Measurements from ENCODE around the gene HNRNPCL1.

Gene HNRNPCL1

DNA sequence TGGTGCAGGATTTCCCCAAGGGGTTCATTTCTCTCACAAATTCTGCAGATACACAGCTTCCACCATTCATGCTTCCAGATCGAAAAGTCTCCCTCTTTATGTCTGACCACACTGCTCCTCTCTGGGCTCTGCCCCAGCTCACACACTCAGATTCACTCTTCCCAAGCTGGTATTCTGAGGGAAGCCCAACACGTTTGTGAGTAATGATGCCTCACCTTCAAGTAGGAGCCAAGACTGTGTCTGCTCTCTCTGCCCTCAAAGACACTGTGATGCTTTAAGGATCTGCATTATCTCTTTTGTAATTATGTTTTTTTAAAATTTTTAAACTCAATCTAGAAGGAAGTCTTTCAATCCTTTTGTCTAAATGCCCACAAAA is 37.1 kb downstream of the HNRNPCL1 start:
- no peaks in the 10 kb centered on the region for H3K4me1 ChIP-seq (ENCODE audit: control insufficient read depth, insufficient read depth, low read length, poor library complexity, severe bottlenecking)
- no peak overlapping the region for H3K27ac ChIP-seq (ENCODE audit: insufficient read depth, low read length, poor library complexity, severe bottlenecking)
- H3K27me3 ChIP-seq (replicated peaks; ENCODE audit: control insufficient read depth, insufficient read depth, low read length, poor library complexity, severe bottlenecking), result no peaks in the 10 kb centered on the region
- H3K9me3 ChIP-seq (ENCODE audit: control insufficient read depth, low read length), result no peaks in the 10 kb centered on the region
- H3K4me3 ChIP-seq (ENCODE audit: insufficient read depth, low read depth, low read length, poor library complexity, severe bottlenecking), result no peak overlapping the region
- no peaks in the 10 kb centered on the region for H3K36me3 ChIP-seq (ENCODE audit: control insufficient read depth, insufficient read depth, low read length)
- no peak for DNase-seq

DNA sequence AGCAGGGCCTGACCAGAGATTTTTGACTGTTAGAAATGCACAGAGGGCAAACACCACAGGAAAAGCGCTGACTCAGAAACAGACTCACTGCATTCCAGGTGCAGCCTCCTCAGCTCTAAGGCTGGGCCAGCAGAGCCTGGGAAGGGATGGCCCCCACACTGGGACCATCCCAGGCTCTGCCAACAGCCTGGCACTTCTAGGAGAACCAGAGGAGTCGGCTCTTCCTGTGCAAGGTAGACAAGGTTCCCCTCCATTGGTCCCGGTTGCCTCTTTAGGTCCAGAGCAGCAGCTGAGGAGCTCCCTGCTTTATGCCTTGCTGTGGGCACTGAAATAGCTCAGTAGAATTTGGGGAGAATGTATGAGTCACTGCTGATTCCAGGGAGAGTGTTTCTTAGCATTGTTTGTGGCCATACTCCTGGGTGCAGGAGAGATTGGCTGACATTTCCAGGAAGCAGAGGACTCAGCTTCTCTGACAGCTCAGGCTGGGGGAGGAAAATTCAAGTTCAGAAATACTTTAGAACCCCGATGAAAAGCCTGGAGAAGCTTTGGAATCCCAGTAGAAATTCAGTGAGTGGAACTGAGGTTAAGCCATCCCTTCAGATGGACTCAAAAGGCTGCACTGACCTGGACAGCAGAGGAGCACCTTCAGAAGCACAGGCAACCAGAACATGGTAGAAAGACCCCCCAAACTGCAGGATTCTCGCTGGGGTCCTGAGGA is 37.7 kb downstream of the HNRNPCL1 start:
- DNase-seq, result no peak
- H3K27ac ChIP-seq (ENCODE audit: insufficient read depth, low read length, poor library complexity, severe bottlenecking), result no peak overlapping the region

DNA sequence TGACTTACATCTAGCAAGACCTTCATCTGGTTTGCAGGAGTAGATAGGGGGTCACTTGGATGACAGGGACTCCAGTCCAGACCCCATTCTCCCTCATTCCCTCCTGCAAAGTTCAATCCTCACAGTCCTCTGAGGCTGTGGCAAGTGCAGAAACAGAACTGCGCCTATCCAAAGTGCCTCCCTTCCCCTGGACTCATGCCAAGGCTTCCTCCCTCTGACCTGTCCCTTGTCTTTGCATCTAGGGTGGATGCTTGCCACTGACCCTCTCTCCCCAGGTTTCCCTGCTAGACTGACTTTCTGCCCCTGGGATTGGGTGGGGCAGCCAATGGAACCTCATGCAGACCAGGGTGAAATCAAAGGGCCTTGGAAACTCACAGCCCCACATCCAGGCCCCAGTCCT is 38.6 kb downstream of the HNRNPCL1 start:
- no peak for DNase-seq
- Histone ChIP-seq H3K36me3 (ENCODE audit: control insufficient read depth, insufficient read depth, low read length) (no peaks in the 10 kb centered on the region), H3K4me3 (ENCODE audit: insufficient read depth, low read depth, low read length, poor library complexity, severe bottlenecking) (no peak overlapping the region), H3K27me3 (replicated peaks; ENCODE audit: control insufficient read depth, insufficient read depth, low read length, poor library complexity, severe bottlenecking) (no peaks in the 10 kb centered on the region), H3K27ac (ENCODE audit: insufficient read depth, low read length, poor library complexity, severe bottlenecking) (no peak overlapping the region), H3K4me1 (ENCODE audit: control insufficient read depth, insufficient read depth, low read length, poor library complexity, severe bottlenecking) (no peaks in the 10 kb centered on the region), H3K9me3 (ENCODE audit: control insufficient read depth, low read length) (no peaks in the 10 kb centered on the region)

More for the DNA sequence above, 37.7 kb downstream of the HNRNPCL1 start:
- no peaks in the 10 kb centered on the region for H3K9me3 ChIP-seq (ENCODE audit: control insufficient read depth, low read length)
- no peaks in the 10 kb centered on the region for H3K4me1 ChIP-seq (ENCODE audit: control insufficient read depth, insufficient read depth, low read length, poor library complexity, severe bottlenecking)
- H3K27me3 ChIP-seq (replicated peaks; ENCODE audit: control insufficient read depth, insufficient read depth, low read length, poor library complexity, severe bottlenecking), result no peaks in the 10 kb centered on the region
- no peaks in the 10 kb centered on the region for H3K36me3 ChIP-seq (ENCODE audit: control insufficient read depth, insufficient read depth, low read length)
- H3K4me3 ChIP-seq (ENCODE audit: insufficient read depth, low read depth, low read length, poor library complexity, severe bottlenecking), result no peak overlapping the region

DNA sequence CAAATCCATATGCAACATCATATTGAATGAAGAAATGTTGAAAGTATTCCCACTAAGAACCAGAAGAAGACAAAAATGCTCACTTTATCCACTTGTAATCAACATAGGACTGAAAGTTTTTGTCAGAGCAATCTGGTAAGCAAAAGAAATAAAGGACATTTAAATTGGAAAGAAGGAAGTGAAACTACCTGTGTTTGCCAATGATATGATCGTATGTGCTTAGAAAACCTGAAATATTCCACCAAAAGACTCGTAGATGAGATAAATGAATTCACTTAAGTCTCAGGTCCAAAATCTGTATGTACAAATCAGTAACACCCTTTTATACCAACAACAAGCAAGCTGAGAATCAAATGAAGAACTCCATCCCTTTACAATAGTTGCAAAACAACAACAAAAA is 48.8 kb downstream of the HNRNPCL1 start:
- H3K36me3 ChIP-seq (ENCODE audit: control insufficient read depth, insufficient read depth, low read length), result no peaks in the 10 kb centered on the region
- no peak for DNase-seq
- no peak overlapping the region for H3K27ac ChIP-seq (ENCODE audit: insufficient read depth, low read length, poor library complexity, severe bottlenecking)
- no peaks in the 10 kb centered on the region for H3K4me1 ChIP-seq (ENCODE audit: control insufficient read depth, insufficient read depth, low read length, poor library complexity, severe bottlenecking)
- no peaks in the 10 kb centered on the region for H3K9me3 ChIP-seq (ENCODE audit: control insufficient read depth, low read length)
- no peak overlapping the region for H3K4me3 ChIP-seq (ENCODE audit: insufficient read depth, low read depth, low read length, poor library complexity, severe bottlenecking)
- H3K27me3 ChIP-seq (replicated peaks; ENCODE audit: control insufficient read depth, insufficient read depth, low read length, poor library complexity, severe bottlenecking), result no peaks in the 10 kb centered on the region

DNA sequence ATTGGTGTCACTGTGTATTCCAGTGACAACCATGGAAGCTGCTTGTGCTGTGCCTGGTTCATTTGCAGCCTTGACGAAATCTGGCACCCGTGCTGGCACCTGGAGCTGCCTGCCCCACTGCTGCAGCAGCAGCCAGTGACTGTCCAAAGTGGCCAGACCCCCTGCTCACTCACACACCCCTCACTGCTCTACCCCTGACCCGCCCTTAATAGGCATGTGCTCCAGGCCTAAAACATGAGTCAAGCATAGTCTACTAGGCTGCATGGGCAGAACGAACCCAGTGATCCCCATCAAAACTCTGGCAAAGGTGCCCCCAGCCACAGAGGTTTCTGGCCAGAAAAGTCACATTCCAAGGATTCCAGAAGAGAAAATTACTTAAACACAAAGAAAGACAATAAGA is 49.6 kb downstream of the HNRNPCL1 start:
- no peak overlapping the region for H3K27ac ChIP-seq (ENCODE audit: insufficient read depth, low read length, poor library complexity, severe bottlenecking)
- no peaks in the 10 kb centered on the region for H3K9me3 ChIP-seq (ENCODE audit: control insufficient read depth, low read length)
- no peak overlapping the region for H3K4me3 ChIP-seq (ENCODE audit: insufficient read depth, low read depth, low read length, poor library complexity, severe bottlenecking)
- H3K4me1 ChIP-seq (ENCODE audit: control insufficient read depth, insufficient read depth, low read length, poor library complexity, severe bottlenecking), result no peaks in the 10 kb centered on the region
- DNase-seq, result no peak
- H3K36me3 ChIP-seq (ENCODE audit: control insufficient read depth, insufficient read depth, low read length), result no peaks in the 10 kb centered on the region
- H3K27me3 ChIP-seq (replicated peaks; ENCODE audit: control insufficient read depth, insufficient read depth, low read length, poor library complexity, severe bottlenecking), result no peaks in the 10 kb centered on the region
